WTC11 (cell line): ENCODE data around the gene ELOVL6. TPM values are rescaled to one million over a fixed set of nuclear protein-coding genes. Genes with fewer than 3 reads are reported as not detected.

Experiments
- ATAC-seq: fragments of 200-7000 bp; cut with Tn5 transposase; 2 replicates; pipeline ENCODE4 v1.10.0; 2021; ENCODE audit warnings: mild to moderate bottlenecking, moderate library complexity
- CTCF ChIA-PET: fragments of 300-600 bp; sonication (Branson Sonifier 250); formaldehyde crosslinking; loops from one replicate; lab custom pipeline; 2021; ENCODE audit warnings: antibody characterized with exemption; lab: Charles Lee
- POLR2A ChIA-PET: fragments of 350-600 bp; sonication (Branson Sonifier 250); formaldehyde crosslinking; loops from one replicate; lab custom pipeline; 2021; ENCODE audit warnings: antibody characterized with exemption; lab: Charles Lee
- DNase-seq: peaks from one replicate; pipeline ENCODE4 v3.0.0; 2021; ENCODE audit warnings: low spot score
- H3K27ac Mint-ChIP-seq: 2 replicates; pipeline ENCODE4 v1.8.0; 2021; ENCODE audit warnings: mixed read lengths
- H3K27me3 Mint-ChIP-seq: 2 replicates; pipeline ENCODE4 v1.8.0; 2021; ENCODE audit warnings: low read depth, mild to moderate bottlenecking, moderate library complexity, mixed read lengths
- H3K36me3 Mint-ChIP-seq: 2 replicates; pipeline ENCODE4 v1.8.0; 2021; ENCODE audit warnings: mixed read lengths
- H3K4me1 Mint-ChIP-seq: 2 replicates; pipeline ENCODE4 v1.8.0; 2022; ENCODE audit warnings: mixed read lengths
- H3K4me3 Mint-ChIP-seq: 2 replicates; pipeline ENCODE4 v1.8.0; 2021; ENCODE audit warnings: mild to moderate bottlenecking, moderate library complexity, mixed read lengths
- H3K9me3 Mint-ChIP-seq: 2 replicates; pipeline ENCODE4 v1.8.0; 2021; ENCODE audit warnings: mixed read lengths
- AFF4 ChIP-seq: sonication (generic); formaldehyde crosslinking; IDR thresholded peaks from 2 replicates; pipeline ENCODE4 v1.8.1; 2023; ENCODE audit warnings: mild to moderate bottlenecking, missing genetic modification reagents, borderline replicate concordance
- ATF2 ChIP-seq: sonication (generic); formaldehyde crosslinking; IDR thresholded peaks from 2 replicates; pipeline ENCODE4 v1.8.1; 2022; ENCODE audit warnings: low read depth, missing genetic modification reagents, borderline replicate concordance
- CBFB ChIP-seq: sonication (generic); formaldehyde crosslinking; IDR thresholded peaks from 2 replicates; pipeline ENCODE4 v1.8.1; 2022; ENCODE audit warnings: mild to moderate bottlenecking, low read depth, missing genetic modification reagents
- CREM ChIP-seq: sonication (generic); formaldehyde crosslinking; IDR thresholded peaks from 2 replicates; pipeline ENCODE4 v1.8.1; 2022; ENCODE audit warnings: mild to moderate bottlenecking, missing genetic modification reagents, moderate library complexity
- ETV6 ChIP-seq: sonication (generic); formaldehyde crosslinking; IDR thresholded peaks from 2 replicates; pipeline ENCODE4 v1.8.1; 2022; ENCODE audit warnings: mild to moderate bottlenecking, missing genetic modification reagents
- FOXK1 ChIP-seq: sonication (generic); formaldehyde crosslinking; IDR thresholded peaks from 2 replicates; pipeline ENCODE4 v1.8.0; 2022; ENCODE audit warnings: mild to moderate bottlenecking, moderate library complexity, missing genetic modification reagents
- FOXP1 ChIP-seq: sonication (generic); formaldehyde crosslinking; IDR thresholded peaks from 2 replicates; pipeline ENCODE4 v1.8.0; 2022; ENCODE audit warnings: missing genetic modification reagents, mild to moderate bottlenecking, moderate library complexity, borderline replicate concordance
- FOXP4 ChIP-seq: sonication (generic); formaldehyde crosslinking; IDR thresholded peaks from 2 replicates; pipeline ENCODE4 v1.8.0; 2022; ENCODE audit warnings: mild to moderate bottlenecking, missing genetic modification reagents
- GABPB1 ChIP-seq: sonication (generic); formaldehyde crosslinking; IDR thresholded peaks from 2 replicates; pipeline ENCODE4 v1.8.1; 2023; ENCODE audit warnings: mild to moderate bottlenecking, missing genetic modification reagents
- JUN ChIP-seq: sonication (generic); formaldehyde crosslinking; IDR thresholded peaks from 2 replicates; pipeline ENCODE4 v1.8.0; 2023; ENCODE audit warnings: mild to moderate bottlenecking, missing genetic modification reagents
- MXD4 ChIP-seq: fragments of 250-450 bp; sonication (Bioruptor Pico); IDR thresholded peaks from 2 replicates; pipeline ENCODE4 v1.8.0; 2021; ENCODE audit warnings: mild to moderate bottlenecking, moderate library complexity, borderline replicate concordance
- MYBL2 ChIP-seq: sonication (generic); formaldehyde crosslinking; IDR thresholded peaks from 2 replicates; pipeline ENCODE4 v1.8.1; 2023; ENCODE audit warnings: mild to moderate bottlenecking, moderate library complexity, missing genetic modification reagents
- SMAD3 ChIP-seq: sonication (generic); formaldehyde crosslinking; IDR thresholded peaks from 2 replicates; pipeline ENCODE4 v1.8.0; 2022; ENCODE audit warnings: missing genetic modification reagents, mild to moderate bottlenecking, borderline replicate concordance
- SMAD4 ChIP-seq: sonication (generic); formaldehyde crosslinking; IDR thresholded peaks from 2 replicates; pipeline ENCODE4 v1.8.0; 2022; ENCODE audit warnings: mild to moderate bottlenecking, missing genetic modification reagents
- SP1 ChIP-seq: sonication (generic); formaldehyde crosslinking; conservative IDR thresholded peaks from 2 replicates; pipeline ENCODE4 v1.8.1; 2022; ENCODE audit warnings: missing genetic modification reagents
- ZNF671 ChIP-seq: fragments of 250-450 bp; sonication (Bioruptor Pico); IDR thresholded peaks from 2 replicates; pipeline ENCODE4 v1.8.0; 2021; ENCODE audit warnings: mild to moderate bottlenecking
- total RNA-seq: library from RNA; stranded (reverse); gene quantifications from 3 replicates; pipeline ENCODE4 v1.2.3, GENCODE V29; 2021
- TF ChIP-seq, protein P1 (sequence below): sonication (generic); formaldehyde crosslinking; IDR thresholded peaks from 2 replicates; pipeline ENCODE4 v1.8.1; 2022; ENCODE audit warnings: mild to moderate bottlenecking, moderate library complexity, missing genetic modification reagents
- TF ChIP-seq, protein P2 (sequence below): sonication (generic); formaldehyde crosslinking; IDR thresholded peaks from 2 replicates; pipeline ENCODE4 v1.8.1; 2023; ENCODE audit warnings: mild to moderate bottlenecking, moderate library complexity, missing genetic modification reagents
- TF ChIP-seq, protein P3 (sequence below): sonication (generic); formaldehyde crosslinking; conservative IDR thresholded peaks from 2 replicates; pipeline ENCODE4 v1.8.1; 2022; ENCODE audit warnings: mild to moderate bottlenecking, missing genetic modification reagents

The ELOVL6 gene
- total RNA-seq, 1 experiment from 2014 or later = 87.4 TPM

GRCh38 chr4:110198049-110198434 lies 373 bp downstream of the ELOVL6 start:
- ATAC-seq (no peak), DNase-seq (no peak)
- peak overlapping the region; percentile 91 for H3K4me3 Mint-ChIP-seq
- H3K27ac Mint-ChIP-seq = peak overlapping the region; percentile 99
- POLR2A ChIA-PET = interaction anchor here (0.6 to 1.0 kb wide), 5 partner anchors 13 to 1292 kb away, joined by 3 to 4 read pairs (median 3); no protein-coding TSS in a partner anchor
- no peaks in the 10 kb centered on the region for H3K9me3 Mint-ChIP-seq
- no peak for TF ChIP-seq SMAD4 (CRISPR knock-in tag)
- TF ChIP-seq CBFB (CRISPR knock-in tag) = no peak
- TF ChIP-seq SP1 (CRISPR knock-in tag) = no peak
- TF ChIP-seq, protein P1, sequence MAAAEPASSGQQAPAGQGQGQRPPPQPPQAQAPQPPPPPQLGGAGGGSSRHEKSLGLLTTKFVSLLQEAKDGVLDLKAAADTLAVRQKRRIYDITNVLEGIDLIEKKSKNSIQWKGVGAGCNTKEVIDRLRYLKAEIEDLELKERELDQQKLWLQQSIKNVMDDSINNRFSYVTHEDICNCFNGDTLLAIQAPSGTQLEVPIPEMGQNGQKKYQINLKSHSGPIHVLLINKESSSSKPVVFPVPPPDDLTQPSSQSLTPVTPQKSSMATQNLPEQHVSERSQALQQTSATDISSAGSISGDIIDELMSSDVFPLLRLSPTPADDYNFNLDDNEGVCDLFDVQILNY (CRISPR knock-in tag) = no peak
- no peak for TF ChIP-seq MYBL2 (CRISPR knock-in tag)
- TF ChIP-seq, protein P2, sequence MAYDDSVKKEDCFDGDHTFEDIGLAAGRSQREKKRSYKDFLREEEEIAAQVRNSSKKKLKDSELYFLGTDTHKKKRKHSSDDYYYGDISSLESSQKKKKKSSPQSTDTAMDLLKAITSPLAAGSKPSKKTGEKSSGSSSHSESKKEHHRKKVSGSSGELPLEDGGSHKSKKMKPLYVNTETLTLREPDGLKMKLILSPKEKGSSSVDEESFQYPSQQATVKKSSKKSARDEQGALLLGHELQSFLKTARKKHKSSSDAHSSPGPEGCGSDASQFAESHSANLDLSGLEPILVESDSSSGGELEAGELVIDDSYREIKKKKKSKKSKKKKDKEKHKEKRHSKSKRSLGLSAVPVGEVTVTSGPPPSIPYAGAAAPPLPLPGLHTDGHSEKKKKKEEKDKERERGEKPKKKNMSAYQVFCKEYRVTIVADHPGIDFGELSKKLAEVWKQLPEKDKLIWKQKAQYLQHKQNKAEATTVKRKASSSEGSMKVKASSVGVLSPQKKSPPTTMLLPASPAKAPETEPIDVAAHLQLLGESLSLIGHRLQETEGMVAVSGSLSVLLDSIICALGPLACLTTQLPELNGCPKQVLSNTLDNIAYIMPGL (CRISPR knock-in tag) = 0 out of 2 replicates have a peak, but pooled peaks have one; percentile 0
- TF ChIP-seq, all 79 proteins: peak for 1
- Mint-ChIP-seq H3K27me3 (no peaks in the 10 kb centered on the region), H3K36me3 (no peaks in the 10 kb centered on the region), H3K4me1 (peaks cover 48% of the 10 kb centered on the region)
- CTCF ChIA-PET = interaction anchor here (0.5 to 0.9 kb wide), 3 partner anchors 18 to 313 kb away, joined by 3 to 4 read pairs (median 3); no protein-coding TSS in a partner anchor

- ATAC-seq = no peak; the same call in 1 of the 2 replicates
- H3K27me3 Mint-ChIP-seq = no peaks in the 10 kb centered on the region
- peaks cover 3% of the 10 kb centered on the region for H3K36me3 Mint-ChIP-seq
- ChIA-PET POLR2A (interaction anchor here (0.6 to 1.1 kb wide), 4 partner anchors 13 to 182 kb away, joined by 3 to 4 read pairs (median 3); no protein-coding TSS in a partner anchor), CTCF (interaction anchor here (0.6 kb wide), 1 partner anchor 148 kb away, joined by 4 read pairs; no protein-coding TSS in a partner anchor)
- peak overlapping the region; percentile 91 for H3K4me3 Mint-ChIP-seq
- H3K9me3 Mint-ChIP-seq = no peaks in the 10 kb centered on the region
- H3K4me1 Mint-ChIP-seq = peaks cover 52% of the 10 kb centered on the region
- peak overlapping the region; percentile 99 for H3K27ac Mint-ChIP-seq
- peak; percentile 51 for DNase-seq
- TF ChIP-seq, protein P3, sequence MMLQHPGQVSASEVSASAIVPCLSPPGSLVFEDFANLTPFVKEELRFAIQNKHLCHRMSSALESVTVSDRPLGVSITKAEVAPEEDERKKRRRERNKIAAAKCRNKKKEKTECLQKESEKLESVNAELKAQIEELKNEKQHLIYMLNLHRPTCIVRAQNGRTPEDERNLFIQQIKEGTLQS (CRISPR knock-in tag) = no peak
- TF ChIP-seq SMAD3 (CRISPR knock-in tag) (0 out of 2 replicates have a peak, but pooled peaks have one; percentile 39), SP1 (CRISPR knock-in tag) (no peak), ETV6 (CRISPR knock-in tag) (peak; percentile 73; the same call in 1 of the 2 replicates), CREM (CRISPR knock-in tag) (no peak), ZNF671 (no peak), MXD4 (CRISPR knock-in tag) (no peak), JUN (CRISPR knock-in tag) (no peak), FOXP4 (no peak), FOXP1 (no peak), CBFB (CRISPR knock-in tag) (no peak), GABPB1 (CRISPR knock-in tag) (no peak), AFF4 (no peak), ATF2 (CRISPR knock-in tag) (no peak), MYBL2 (CRISPR knock-in tag) (no peak), SMAD4 (CRISPR knock-in tag) (no peak), FOXK1 (CRISPR knock-in tag) (peak; percentile 30; the same call in 1 of the 2 replicates)
- TF ChIP-seq, protein P2 (CRISPR knock-in tag) = 0 out of 2 replicates have a peak, but pooled peaks have one; percentile 3
Observed at GRCh38 chr4:110197529-110198042, 829 bp downstream of the ELOVL6 start.
